CD14-positive monocyte (primary cell): ENCODE data around the gene RFPL1. TPM values are rescaled to one million over a fixed set of nuclear protein-coding genes. Genes with fewer than 3 reads are reported as not detected.

ENCODE experiments used
- DNase-seq, 3 donors: peaks; one replicate each; pipeline ENCODE4 v3.0.0-alpha.2; 2011 to 2022
- H2AFZ ChIP-seq: 2 replicates; pipeline ENCODE4 v1.6.0; 2012; ENCODE audit warnings: mild to moderate bottlenecking, low read depth, low read length, inconsistent platforms; ENCODE audit not compliant: insufficient read depth, poor library complexity, severe bottlenecking
- H3K27ac ChIP-seq, 2 donors: 1 replicate in 1 of 2; 2 replicates in 1 of 2; pipeline ENCODE4 v1.5.1; 2012 to 2013; ENCODE audit warnings: low read length in 2 of 2, control low read depth in 1 of 2, inconsistent platforms in 1 of 2, low read depth in 1 of 2, mild to moderate bottlenecking in 1 of 2
- H3K27me3 ChIP-seq, 2 donors: one replicate each; pipeline versions ENCODE4 v1.6.0 to v1.6.1; 2011 to 2013; ENCODE audit warnings: low read length in 2 of 2; ENCODE audit not compliant: control insufficient read depth in 2 of 2, insufficient read depth in 2 of 2
- H3K36me3 ChIP-seq, 2 donors: replicated peaks in 1 of 2; 1 replicate in 1 of 2; 2 replicates in 1 of 2; pipeline versions ENCODE4 v1.5.1 to v1.6.1; 2012 to 2013; ENCODE audit warnings: low read length in 2 of 2, control low read depth in 1 of 2, inconsistent platforms in 1 of 2, mild to moderate bottlenecking in 1 of 2; ENCODE audit not compliant: insufficient read depth in 2 of 2, control insufficient read depth in 1 of 2
- H3K4me1 ChIP-seq, 2 donors: 1 replicate in 1 of 2; 2 replicates in 1 of 2; pipeline versions ENCODE4 v1.5.1 to v1.6.1; 2012 to 2013; ENCODE audit warnings: low read length in 2 of 2, control low read depth in 1 of 2, inconsistent platforms in 1 of 2, mild to moderate bottlenecking in 1 of 2, moderate library complexity in 1 of 2; ENCODE audit not compliant: insufficient read depth in 2 of 2, control insufficient read depth in 1 of 2
- H3K4me2 ChIP-seq: replicated peaks from 2 replicates; pipeline ENCODE3; 2012; ENCODE audit warnings: low read length, moderate library complexity, mild to moderate bottlenecking; ENCODE audit not compliant: poor library complexity, severe bottlenecking; ENCODE audit errors: extremely low read depth
- H3K4me3 ChIP-seq, 3 experiments: fragments of 200-600 bp in 1 of 3; sonication (generic) in 1 of 3; replicated peaks in 1 of 3; 1 replicate in 2 of 3; 2 replicates in 1 of 3; pipeline ENCODE4 v1.5.1; 2011 to 2013; ENCODE audit warnings: low read length in 3 of 3, mild to moderate bottlenecking in 3 of 3, control low read depth in 2 of 3, low read depth in 2 of 3, inconsistent platforms in 1 of 3, moderate library complexity in 1 of 3
- H3K79me2 ChIP-seq: 2 replicates; pipeline ENCODE4 v1.6.0; 2012; ENCODE audit warnings: mild to moderate bottlenecking, control low read depth, inconsistent platforms, low read length, moderate library complexity; ENCODE audit not compliant: insufficient read depth
- H3K9ac ChIP-seq: 2 replicates; pipeline ENCODE4 v1.6.0; 2017; ENCODE audit warnings: low read length, mild to moderate bottlenecking; ENCODE audit not compliant: insufficient read depth, poor library complexity, severe bottlenecking
- H3K9me3 ChIP-seq, 2 donors: replicated peaks in 1 of 2; 1 replicate in 1 of 2; 2 replicates in 1 of 2; pipeline versions ENCODE4 v1.5.1 to v1.6.1; 2012 to 2013; ENCODE audit warnings: low read length in 2 of 2, control low read depth in 1 of 2; ENCODE audit not compliant: control insufficient read depth in 1 of 2, insufficient read depth in 1 of 2
- H4K20me1 ChIP-seq: 2 replicates; pipeline ENCODE4 v1.6.0; 2012; ENCODE audit warnings: mild to moderate bottlenecking, low read length, control low read depth, moderate library complexity; ENCODE audit not compliant: insufficient read depth
- H3K27ac Mint-ChIP-seq, 7 donors: one replicate each; pipeline ENCODE4 v1.8.0; 2020; ENCODE audit warnings: mild to moderate bottlenecking in 7 of 7, mixed read lengths in 7 of 7, moderate library complexity in 6 of 7, inconsistent platforms in 2 of 7
- H3K27me3 Mint-ChIP-seq, 3 donors: one replicate each; pipeline ENCODE4 v1.8.0; 2021 to 2022; ENCODE audit warnings: low read depth in 3 of 3, mild to moderate bottlenecking in 3 of 3, mixed read lengths in 3 of 3, moderate library complexity in 3 of 3, inconsistent platforms in 1 of 3
- H3K36me3 Mint-ChIP-seq, 2 donors: one replicate each; pipeline ENCODE4 v1.8.0; 2020; ENCODE audit warnings: mixed read lengths in 2 of 2, inconsistent platforms in 1 of 2, mild to moderate bottlenecking in 1 of 2
- H3K4me1 Mint-ChIP-seq: one replicate; pipeline ENCODE4 v1.8.0; 2020; ENCODE audit warnings: mild to moderate bottlenecking, mixed read lengths
- H3K4me3 Mint-ChIP-seq, 2 donors: one replicate each; pipeline ENCODE4 v1.8.0; 2020; ENCODE audit warnings: mild to moderate bottlenecking in 2 of 2, mixed read lengths in 2 of 2, moderate library complexity in 1 of 2
- H3K9me3 Mint-ChIP-seq, 7 donors: one replicate each; pipeline ENCODE4 v1.8.0; 2020 to 2022; ENCODE audit warnings: mixed read lengths in 7 of 7, mild to moderate bottlenecking in 6 of 7, moderate library complexity in 6 of 7, inconsistent platforms in 2 of 7
- WGBS: methylation state at CpG from one replicate; pipeline ENCODE4 v1.1.5; 2013; ENCODE audit warnings: missing lambda C conversion rate; ENCODE audit not compliant: insufficient coverage; 5-methylcytosine and 5-hydroxymethylcytosine counted together
- intact Hi-C, 2 donors: fragments of 100-400 bp; cut with micrococcal nuclease; formaldehyde crosslinking; loops; one replicate each; pipeline versions ENCODE4 v1.15.0 to v1.15.1; 2023
- polyA plus RNA-seq, 3 donors: library from polyadenylated mRNA; depleted of rRNA in 1 of 3; unstranded in 2 of 3; stranded (reverse) in 1 of 3; fragments of 300-500 nt in 2 of 3; fragments of >200 nt in 1 of 3; fragmentation: Illumina TruSeq in 2 of 3; gene quantifications; 1 replicate in 2 of 3; 2 replicates in 1 of 3; pipeline ENCODE4 v1.2.3, GENCODE V29; 2012 to 2021
- TF ChIP-seq, protein P1 (sequence below): fragments of 200-600 bp; IDR thresholded peaks from one replicate; pipeline ENCODE4 v1.8.0; 2022; ENCODE audit warnings: antibody characterized with exemption, mild to moderate bottlenecking

Gene RFPL1
- polyA plus RNA-seq, 3 donors = 0.20 TPM; not detected in 2

DNA sequence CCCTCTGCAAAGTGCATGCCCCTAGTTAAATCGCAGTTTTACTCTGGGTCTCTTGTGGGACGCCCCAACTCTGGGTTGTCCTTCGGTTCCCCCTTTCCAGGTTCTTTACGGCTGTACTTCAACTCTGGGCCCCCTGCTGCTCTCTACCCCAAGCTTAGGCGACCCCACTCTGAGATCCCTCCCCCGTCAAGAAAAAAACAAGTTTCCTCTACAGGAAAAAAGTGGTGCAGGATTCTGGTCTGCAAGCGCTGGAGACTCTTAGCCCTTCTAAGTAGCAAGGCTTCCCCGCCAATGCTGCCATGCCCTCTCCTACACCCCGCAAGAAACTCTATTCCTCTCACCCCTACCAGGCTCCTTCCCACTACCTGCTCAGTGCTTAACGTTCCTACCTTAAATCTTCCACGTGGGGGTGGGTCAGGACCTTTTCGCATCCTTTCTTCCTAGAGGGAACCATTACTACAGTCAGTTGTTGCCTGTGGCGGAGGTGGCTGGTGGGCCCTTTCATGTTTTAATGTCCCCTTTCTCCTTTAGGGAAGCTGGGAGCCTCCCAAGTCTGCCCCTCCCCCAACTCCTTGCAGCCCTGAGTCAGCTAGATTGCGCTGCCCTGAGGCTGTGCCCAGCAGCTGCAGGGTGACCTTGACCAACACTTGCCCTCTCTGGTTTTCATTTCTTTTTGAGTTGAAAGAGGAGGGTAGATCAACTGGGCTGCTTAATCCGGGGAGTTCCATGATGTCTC is 43.0 kb downstream of the RFPL1 start:
- Mint-ChIP-seq H3K27ac (peak overlapping the region in 2 of 7 donors; percentile 6 to 52), H3K4me3 (peak overlapping the region; percentile 66 to 74), H3K4me1 (peaks cover 34% of the 10 kb centered on the region), H3K27me3 (peaks cover 39 to 60% (median 42%) of the 10 kb centered on the region in 3 donors), H3K9me3 (peaks cover 0 to 16% (median 6%) of the 10 kb centered on the region in 7 donors), H3K36me3 (peaks cover 5 to 8% of the 10 kb centered on the region in 2 donors)
- Histone ChIP-seq H3K36me3 (no peaks in the 10 kb centered on the region), H2AFZ (peak overlapping the region; percentile 59), H3K27me3 (peaks cover 15 to 39% of the 10 kb centered on the region in 2 donors), H4K20me1 (peaks cover 21% of the 10 kb centered on the region), H3K4me2 (peak overlapping the region; percentile 69), H3K27ac (no peak overlapping the region), H3K9ac (no peak overlapping the region), H3K4me3 (peak overlapping the region in 2 of 3 experiments; percentile 15 to 61), H3K79me2 (no peaks in the 10 kb centered on the region), H3K9me3 (peaks cover 0 to 17% of the 10 kb centered on the region in 2 donors), H3K4me1 (peaks cover 22 to 46% of the 10 kb centered on the region in 2 donors)
- intact Hi-C loops = no loop called here
- peak in 1 of 3 donors; percentile 32 for DNase-seq
- TF ChIP-seq, protein P1, sequence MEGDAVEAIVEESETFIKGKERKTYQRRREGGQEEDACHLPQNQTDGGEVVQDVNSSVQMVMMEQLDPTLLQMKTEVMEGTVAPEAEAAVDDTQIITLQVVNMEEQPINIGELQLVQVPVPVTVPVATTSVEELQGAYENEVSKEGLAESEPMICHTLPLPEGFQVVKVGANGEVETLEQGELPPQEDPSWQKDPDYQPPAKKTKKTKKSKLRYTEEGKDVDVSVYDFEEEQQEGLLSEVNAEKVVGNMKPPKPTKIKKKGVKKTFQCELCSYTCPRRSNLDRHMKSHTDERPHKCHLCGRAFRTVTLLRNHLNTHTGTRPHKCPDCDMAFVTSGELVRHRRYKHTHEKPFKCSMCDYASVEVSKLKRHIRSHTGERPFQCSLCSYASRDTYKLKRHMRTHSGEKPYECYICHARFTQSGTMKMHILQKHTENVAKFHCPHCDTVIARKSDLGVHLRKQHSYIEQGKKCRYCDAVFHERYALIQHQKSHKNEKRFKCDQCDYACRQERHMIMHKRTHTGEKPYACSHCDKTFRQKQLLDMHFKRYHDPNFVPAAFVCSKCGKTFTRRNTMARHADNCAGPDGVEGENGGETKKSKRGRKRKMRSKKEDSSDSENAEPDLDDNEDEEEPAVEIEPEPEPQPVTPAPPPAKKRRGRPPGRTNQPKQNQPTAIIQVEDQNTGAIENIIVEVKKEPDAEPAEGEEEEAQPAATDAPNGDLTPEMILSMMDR = peak; percentile 8
- WGBS = 3% methylated on average over 10 of the region's 15 CpGs

DNA sequence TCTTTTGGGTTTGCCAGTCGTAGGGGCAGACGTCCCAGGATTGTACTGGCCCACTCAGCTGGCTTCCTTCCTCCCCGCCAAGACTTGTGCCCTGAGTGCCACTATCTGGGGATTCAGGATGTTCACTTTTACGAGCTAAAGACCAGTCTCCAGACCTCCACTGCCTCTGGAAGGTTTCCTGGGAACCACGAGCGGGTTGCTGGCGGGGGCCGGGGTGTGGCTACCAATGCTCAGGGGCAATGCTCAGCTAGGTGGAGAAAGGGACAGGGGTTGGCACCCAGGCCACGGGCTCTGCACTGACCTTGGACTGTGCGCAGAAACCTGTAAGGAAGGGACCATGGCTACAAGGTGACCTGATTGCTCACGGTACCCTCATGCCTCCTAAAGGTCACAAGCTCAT is 43.9 kb downstream of the RFPL1 start:
- 66% methylated on average over 11 of the region's 11 CpGs for WGBS
- Mint-ChIP-seq H3K4me1 (peaks cover 34% of the 10 kb centered on the region), H3K36me3 (peaks cover 5 to 8% of the 10 kb centered on the region in 2 donors), H3K27me3 (peaks cover 37 to 56% (median 39%) of the 10 kb centered on the region in 3 donors), H3K4me3 (peak overlapping the region in 1 of 2 donors; percentile 74), H3K9me3 (peaks cover 0 to 19% (median 6%) of the 10 kb centered on the region in 7 donors), H3K27ac (peak overlapping the region in 1 of 7 donors; percentile 36)
- no peak overlapping the region for H2AFZ ChIP-seq
- no peak for DNase-seq
- H3K27me3 ChIP-seq = peaks cover 15 to 39% of the 10 kb centered on the region in 2 donors
- no peak overlapping the region for H3K27ac ChIP-seq
- no peak overlapping the region for H3K4me3 ChIP-seq
- peaks cover 21% of the 10 kb centered on the region for H4K20me1 ChIP-seq
- H3K79me2 ChIP-seq = no peaks in the 10 kb centered on the region
- H3K4me1 ChIP-seq = peaks cover 22 to 46% of the 10 kb centered on the region in 2 donors
- H3K36me3 ChIP-seq = no peaks in the 10 kb centered on the region
- H3K4me2 ChIP-seq = no peak overlapping the region
- intact Hi-C loops = no loop called here
- no peak overlapping the region for H3K9ac ChIP-seq
- H3K9me3 ChIP-seq = peaks cover 0 to 17% of the 10 kb centered on the region in 2 donors
- TF ChIP-seq, protein P1 = no peak
